Measurements from ENCODE around the gene NR2F2. TPM values are rescaled to one million over a fixed set of nuclear protein-coding genes. Genes with fewer than 3 reads are reported as not detected.

Gene NR2F2
- total RNA-seq, 1 experiment from 2014 or later, result 53.7 TPM

- ChIA-PET POLR2A (no interaction called here), CTCF (interaction anchor here (0.6 to 1.2 kb wide), 4 partner anchors 14 to 1297 kb away, joined by 4 to 6 read pairs (median 4); no protein-coding TSS in a partner anchor)
- DNase-seq (ENCODE audit: low read depth, low spot score) (no peak), ATAC-seq (0 out of 2 replicates have a peak, but pooled peaks have one; percentile 2)
- H3K9me3 ChIP-seq (ENCODE audit: control insufficient read depth, insufficient read depth, low read depth, low read length), result no peaks in the 10 kb centered on the region
- TF ChIP-seq, protein P1, sequence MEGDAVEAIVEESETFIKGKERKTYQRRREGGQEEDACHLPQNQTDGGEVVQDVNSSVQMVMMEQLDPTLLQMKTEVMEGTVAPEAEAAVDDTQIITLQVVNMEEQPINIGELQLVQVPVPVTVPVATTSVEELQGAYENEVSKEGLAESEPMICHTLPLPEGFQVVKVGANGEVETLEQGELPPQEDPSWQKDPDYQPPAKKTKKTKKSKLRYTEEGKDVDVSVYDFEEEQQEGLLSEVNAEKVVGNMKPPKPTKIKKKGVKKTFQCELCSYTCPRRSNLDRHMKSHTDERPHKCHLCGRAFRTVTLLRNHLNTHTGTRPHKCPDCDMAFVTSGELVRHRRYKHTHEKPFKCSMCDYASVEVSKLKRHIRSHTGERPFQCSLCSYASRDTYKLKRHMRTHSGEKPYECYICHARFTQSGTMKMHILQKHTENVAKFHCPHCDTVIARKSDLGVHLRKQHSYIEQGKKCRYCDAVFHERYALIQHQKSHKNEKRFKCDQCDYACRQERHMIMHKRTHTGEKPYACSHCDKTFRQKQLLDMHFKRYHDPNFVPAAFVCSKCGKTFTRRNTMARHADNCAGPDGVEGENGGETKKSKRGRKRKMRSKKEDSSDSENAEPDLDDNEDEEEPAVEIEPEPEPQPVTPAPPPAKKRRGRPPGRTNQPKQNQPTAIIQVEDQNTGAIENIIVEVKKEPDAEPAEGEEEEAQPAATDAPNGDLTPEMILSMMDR (IDR thresholded peaks at IDR 0.05), result no peak
- no peak for TF ChIP-seq SIN3A (IDR thresholded peaks at IDR 0.05; ENCODE audit: borderline replicate concordance, insufficient read depth, low read depth, low read length)
- TF ChIP-seq, protein P2, sequence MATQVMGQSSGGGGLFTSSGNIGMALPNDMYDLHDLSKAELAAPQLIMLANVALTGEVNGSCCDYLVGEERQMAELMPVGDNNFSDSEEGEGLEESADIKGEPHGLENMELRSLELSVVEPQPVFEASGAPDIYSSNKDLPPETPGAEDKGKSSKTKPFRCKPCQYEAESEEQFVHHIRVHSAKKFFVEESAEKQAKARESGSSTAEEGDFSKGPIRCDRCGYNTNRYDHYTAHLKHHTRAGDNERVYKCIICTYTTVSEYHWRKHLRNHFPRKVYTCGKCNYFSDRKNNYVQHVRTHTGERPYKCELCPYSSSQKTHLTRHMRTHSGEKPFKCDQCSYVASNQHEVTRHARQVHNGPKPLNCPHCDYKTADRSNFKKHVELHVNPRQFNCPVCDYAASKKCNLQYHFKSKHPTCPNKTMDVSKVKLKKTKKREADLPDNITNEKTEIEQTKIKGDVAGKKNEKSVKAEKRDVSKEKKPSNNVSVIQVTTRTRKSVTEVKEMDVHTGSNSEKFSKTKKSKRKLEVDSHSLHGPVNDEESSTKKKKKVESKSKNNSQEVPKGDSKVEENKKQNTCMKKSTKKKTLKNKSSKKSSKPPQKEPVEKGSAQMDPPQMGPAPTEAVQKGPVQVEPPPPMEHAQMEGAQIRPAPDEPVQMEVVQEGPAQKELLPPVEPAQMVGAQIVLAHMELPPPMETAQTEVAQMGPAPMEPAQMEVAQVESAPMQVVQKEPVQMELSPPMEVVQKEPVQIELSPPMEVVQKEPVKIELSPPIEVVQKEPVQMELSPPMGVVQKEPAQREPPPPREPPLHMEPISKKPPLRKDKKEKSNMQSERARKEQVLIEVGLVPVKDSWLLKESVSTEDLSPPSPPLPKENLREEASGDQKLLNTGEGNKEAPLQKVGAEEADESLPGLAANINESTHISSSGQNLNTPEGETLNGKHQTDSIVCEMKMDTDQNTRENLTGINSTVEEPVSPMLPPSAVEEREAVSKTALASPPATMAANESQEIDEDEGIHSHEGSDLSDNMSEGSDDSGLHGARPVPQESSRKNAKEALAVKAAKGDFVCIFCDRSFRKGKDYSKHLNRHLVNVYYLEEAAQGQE (IDR thresholded peaks at IDR 0.05; ENCODE audit: insufficient read depth in 1 of 2, low read depth in 2 of 2, low read length in 1 of 2), result no peak
- TF ChIP-seq TCF7L2 (IDR thresholded peaks at IDR 0.05; ENCODE audit: low read depth, low read length), result no peak
- no peak for TF ChIP-seq POLR2AphosphoS5 (IDR thresholded peaks at IDR 0.05; ENCODE audit: low read depth, low read length)
- intact Hi-C loops (cut with micrococcal nuclease; ENCODE audit: unreplicated experiment), result loop anchor here (10.0 kb wide), 2 partner anchors 266 to 1296 kb away; no protein-coding TSS in a partner anchor
- BruUV-seq (replicated peaks), result no TSS peak
- in situ Hi-C loops (cut with HindIII; ENCODE audit: low pct_unique_long_range_greater_than_20kb, low sequenced_read_pairs), result no loop called here
- H3K4me1 ChIP-seq (ENCODE audit: control insufficient read depth, insufficient read depth, low read length), result peaks cover 55% of the 10 kb centered on the region
- H3K36me3 ChIP-seq (ENCODE audit: control insufficient read depth, insufficient read depth, low read length), result no peaks in the 10 kb centered on the region
- no peaks in the 10 kb centered on the region for H3K27me3 ChIP-seq (ENCODE audit: control insufficient read depth, insufficient read depth, low read length)
- H3K27ac ChIP-seq (ENCODE audit: low read length), result peak overlapping the region; percentile 78
- peak overlapping the region; percentile 45 to 50 for H3K4me3 ChIP-seq (ENCODE audit: low read depth in 2 of 2, low read length in 2 of 2)
Measured at GRCh38 chr15:96320703-96321638, 9.5 kb upstream of the NR2F2 start.

DNA sequence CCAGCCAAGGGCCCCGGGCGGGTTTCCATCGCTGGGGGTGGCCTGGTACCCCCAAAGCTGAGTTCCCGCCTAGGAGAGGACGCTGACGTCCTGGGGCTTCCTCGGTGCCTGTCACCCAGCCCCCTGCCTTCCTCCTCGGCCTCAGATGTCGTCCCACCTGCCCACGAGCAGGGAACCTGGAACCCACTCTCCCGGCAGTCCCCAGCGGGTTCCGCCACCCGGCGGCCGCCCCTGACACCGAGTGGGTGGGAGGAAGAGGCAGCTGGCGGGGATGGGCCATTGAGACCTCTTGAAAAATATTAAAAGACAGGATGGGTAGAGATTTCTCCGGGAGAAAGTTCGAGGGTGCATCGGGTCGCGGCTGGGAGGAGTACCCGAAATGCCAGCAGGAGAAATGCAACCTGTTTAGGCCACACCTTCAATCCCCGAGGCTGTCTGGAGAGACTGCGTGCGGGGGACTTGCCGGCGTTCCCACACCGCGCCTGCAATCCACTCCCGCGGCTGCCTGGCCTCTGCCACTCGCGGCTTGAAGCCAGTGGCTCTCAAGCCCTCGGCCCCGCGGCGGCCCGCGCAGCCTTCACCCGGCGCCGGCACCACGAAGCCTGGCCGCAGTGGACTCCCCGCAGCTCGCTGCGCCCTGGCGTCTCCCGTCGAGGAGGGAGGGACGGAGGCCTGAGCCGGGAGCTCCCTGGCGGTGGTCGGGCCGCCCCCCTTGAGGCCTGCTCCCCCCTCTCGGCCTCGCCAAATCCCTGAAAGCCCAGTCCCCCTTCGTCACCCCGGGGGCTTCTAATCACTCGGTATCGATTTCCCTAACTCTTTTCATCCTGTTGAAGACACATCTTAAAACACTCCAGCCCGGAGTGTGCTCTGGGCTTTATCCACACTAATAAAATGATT is 8.6 kb upstream of the NR2F2 start:
- ATAC-seq (peak; percentile 59), DNase-seq (ENCODE audit: low read depth, low spot score) (no peak)
- Histone ChIP-seq H3K9me3 (ENCODE audit: control insufficient read depth, insufficient read depth, low read depth, low read length) (no peaks in the 10 kb centered on the region), H3K27me3 (ENCODE audit: control insufficient read depth, insufficient read depth, low read length) (no peaks in the 10 kb centered on the region), H3K36me3 (ENCODE audit: control insufficient read depth, insufficient read depth, low read length) (no peaks in the 10 kb centered on the region), H3K4me1 (ENCODE audit: control insufficient read depth, insufficient read depth, low read length) (peaks cover 53% of the 10 kb centered on the region), H3K4me3 (ENCODE audit: low read depth in 2 of 2, low read length in 2 of 2) (peak overlapping the region; percentile 45 to 50), H3K27ac (ENCODE audit: low read length) (peak overlapping the region; percentile 78)
- BruUV-seq (replicated peaks), result no TSS peak
- in situ Hi-C loops (cut with HindIII; ENCODE audit: low pct_unique_long_range_greater_than_20kb, low sequenced_read_pairs), result no loop called here
- intact Hi-C loops (cut with micrococcal nuclease; ENCODE audit: unreplicated experiment), result loop anchor here (10.0 kb wide), 2 partner anchors 267 to 1297 kb away; no protein-coding TSS in a partner anchor
- TF ChIP-seq, protein P1 (IDR thresholded peaks at IDR 0.05), result peak; percentile 50
- TF ChIP-seq, protein P2 (IDR thresholded peaks at IDR 0.05; ENCODE audit: insufficient read depth in 1 of 2, low read depth in 2 of 2, low read length in 1 of 2), result no peak
- TF ChIP-seq POLR2AphosphoS5 (IDR thresholded peaks at IDR 0.05; ENCODE audit: low read depth, low read length), result no peak
- ChIA-PET POLR2A (no interaction called here), CTCF (interaction anchor here (0.6 to 1.2 kb wide), 2 partner anchors 13 to 1298 kb away, joined by 4 to 6 read pairs; no protein-coding TSS in a partner anchor)

Measured in Panc1 (cell line).